K562 (cell line): ENCODE data around the gene NECAB2. TPM values are rescaled to one million over a fixed set of nuclear protein-coding genes. Genes with fewer than 3 reads are reported as not detected.
A peak's percentile ranks its signal among the peaks of the same experiment; 100 is the strongest.

Source experiments
- ATAC-seq: fragments of 200-7000 bp; cut with Tn5 transposase; 3 replicates; pipeline ENCODE4 v1.9.1; 2020; ENCODE audit warnings: moderate library complexity
- BruUV-seq: library from RNA; stranded (reverse); fragments of 400-500 nt; replicated peaks from 2 replicates; lab custom pipeline; 2021; lab: Mats Ljungman, UMichigan
- CTCF ChIA-PET: fragments of 300-600 bp; formaldehyde crosslinking; extraction: SDS; loops from one replicate; lab custom pipeline; 2021; ENCODE audit warnings: low intra/inter-chr PET ratio; lab: Yijun Ruan, JAX
- POLR2A ChIA-PET: fragments of 300-600, 350-650 bp; sonication (Branson Sonifier 250); formaldehyde crosslinking; extraction: SDS; loops from one replicate; lab custom pipeline; 2021; ENCODE audit warnings: antibody characterized with exemption, inconsistent platforms; lab: Yijun Ruan, JAX
- DNase-seq, 4 experiments: peaks; one replicate each; pipeline versions ENCODE4 v3.0.0 to v3.0.0-alpha.2; 2011 to 2018; ENCODE audit warnings: low spot score in 3 of 4, mixed read lengths in 3 of 4; ENCODE audit errors: extremely low read depth in 1 of 4
- FAIRE-seq: peaks from 2 replicates; lab custom pipeline; 2011; peaks lifted over from hg19 to GRCh38; lab: Jason Lieb, UNC
- H2AFZ ChIP-seq: 2 replicates; pipeline ENCODE4 v1.6.0; 2011; ENCODE audit warnings: low read depth, low read length, control low read depth, inconsistent platforms
- H3K27ac ChIP-seq: fragments of 200-600 bp; 3 replicates; pipeline ENCODE4 v1.8.0; 2011; ENCODE audit warnings: low read depth, mild to moderate bottlenecking, control low read depth, inconsistent platforms, low read length, moderate library complexity, mixed read lengths; ENCODE audit errors: extremely low read depth
- H3K27me3 ChIP-seq, 2 experiments: fragments of 300-600 bp in 1 of 2; 2 replicates in 1 of 2; 3 replicates in 1 of 2; pipeline versions ENCODE4 v1.6.0 to v1.8.0; 2011; ENCODE audit warnings: inconsistent platforms in 2 of 2, low read length in 2 of 2, mild to moderate bottlenecking in 1 of 2, mixed read lengths in 1 of 2, moderate library complexity in 1 of 2; ENCODE audit not compliant: control insufficient read depth in 2 of 2, insufficient read depth in 2 of 2
- H3K36me3 ChIP-seq: fragments of 300-600 bp; 3 replicates; pipeline ENCODE4 v1.8.0; 2011; ENCODE audit warnings: mild to moderate bottlenecking, low read length, inconsistent platforms; ENCODE audit not compliant: control insufficient read depth, insufficient read depth
- H3K4me1 ChIP-seq, 2 experiments: fragments of 200-600 bp in 1 of 2; replicated peaks in 1 of 2; 2 replicates in 1 of 2; 3 replicates in 1 of 2; pipeline versions ENCODE4 v1.5.1 to v1.8.0; 2011; ENCODE audit warnings: inconsistent platforms in 2 of 2, low read length in 2 of 2, mild to moderate bottlenecking in 1 of 2, mixed read lengths in 1 of 2, moderate library complexity in 1 of 2; ENCODE audit not compliant: control insufficient read depth in 2 of 2, insufficient read depth in 2 of 2
- H3K4me2 ChIP-seq: 2 replicates; pipeline ENCODE4 v1.6.1; 2011; ENCODE audit warnings: low read length, control low read depth, inconsistent platforms, mixed read lengths; ENCODE audit not compliant: insufficient read depth
- H3K4me3 ChIP-seq: fragments of 200-600 bp; sonication (generic), shearing (Covaris generic); 2 replicates; pipeline ENCODE4 v1.5.1; 2016; ENCODE audit warnings: control low read depth, inconsistent platforms
- H3K79me2 ChIP-seq: fragments of 200-600 bp; 3 replicates; pipeline ENCODE4 v1.8.0; 2011; ENCODE audit warnings: low read length, inconsistent platforms; ENCODE audit not compliant: control insufficient read depth, insufficient read depth
- H3K9ac ChIP-seq, 2 experiments: 2 replicates each; pipeline versions ENCODE4 v1.6.0 to v1.6.1; 2011; ENCODE audit warnings: low read depth in 2 of 2, low read length in 2 of 2, control low read depth in 1 of 2, inconsistent platforms in 1 of 2, mild to moderate bottlenecking in 1 of 2, mixed read lengths in 1 of 2; ENCODE audit not compliant: insufficient read depth in 1 of 2
- H3K9me1 ChIP-seq: one replicate; pipeline ENCODE4 v1.6.0; 2011; ENCODE audit warnings: inconsistent platforms, mild to moderate bottlenecking, low read length, moderate library complexity; ENCODE audit not compliant: control insufficient read depth, insufficient read depth
- H3K9me3 ChIP-seq: replicated peaks from 2 replicates; pipeline ENCODE4 v1.5.1; 2011; ENCODE audit warnings: low read depth, low read length, inconsistent platforms; ENCODE audit not compliant: control insufficient read depth, insufficient read depth
- H4K20me1 ChIP-seq: replicated peaks from 2 replicates; pipeline ENCODE4 v1.6.1; 2011; ENCODE audit warnings: low read length, inconsistent platforms, mixed read lengths; ENCODE audit not compliant: control insufficient read depth, insufficient read depth
- POLR2G ChIP-seq: fragments of 200-400 bp; formaldehyde crosslinking; IDR thresholded peaks from 2 replicates; pipeline ENCODE4 v1.6.1; 2017; ENCODE audit warnings: low read depth, mild to moderate bottlenecking, antibody characterized with exemption, low read length, moderate library complexity
- PTRF ChIP-seq: fragments of 450-650 bp; IDR thresholded peaks from 2 replicates; pipeline ENCODE4 v1.6.1; 2016; ENCODE audit warnings: mild to moderate bottlenecking, missing genetic modification characterization, missing compliant biosample characterization
- REST ChIP-seq, 2 experiments: fragments of 450-650 bp; formaldehyde crosslinking in 1 of 2; IDR thresholded peaks; 2 replicates each; pipeline versions ENCODE4 v1.4.0 to v1.6.1; 2014 to 2020; ENCODE audit warnings: mild to moderate bottlenecking in 2 of 2, borderline replicate concordance in 1 of 2, low read depth in 1 of 2
- ZNF592 ChIP-seq: fragments of 450-650 bp; IDR thresholded peaks from 2 replicates; pipeline ENCODE4 v1.6.1; 2017; ENCODE audit warnings: antibody characterized with exemption, mild to moderate bottlenecking
- WGBS: fragments of 100-300 bp; shearing (Covaris generic); methylation state at CpG from one replicate; pipeline ENCODE4 v1.1.6; 2016; ENCODE audit warnings: low coverage, mixed read lengths; ENCODE audit not compliant: insufficient coverage; ENCODE audit errors: missing lambda C conversion rate; 5-methylcytosine and 5-hydroxymethylcytosine counted together
- in situ Hi-C: fragments of 300-500 bp; cut with MboI; formaldehyde crosslinking; loops from 4 replicates; pipeline ENCODE4 v1.15.0; 2018; ENCODE audit warnings: inconsistent platforms, mixed read lengths
- intact Hi-C: fragments of 100-400 bp; cut with micrococcal nuclease; formaldehyde crosslinking; loops from 2 replicates; pipeline ENCODE4 v1.14.2; 2022
- polyA plus RNA-seq, 8 experiments: library from polyadenylated mRNA; depleted of rRNA in 4 of 8; stranded (reverse) in 5 of 8; unstranded in 3 of 8; fragments of >200 nt; fragmentation: Nextera tagmentation in 2 of 8; fragmentation: Illumina TruSeq in 1 of 8; extraction: Ambion mirVana in 2 of 8; extraction: Trizol in 1 of 8; gene quantifications; 2 replicates each; pipeline versions ENCODE4 v1.2.1 to v1.2.3, GENCODE V29; 2011 to 2014; ENCODE audit warnings: inconsistent platforms in 1 of 8, missing spikeins in 1 of 8
- total RNA-seq, 7 experiments: library from RNA; depleted of rRNA in 6 of 7; stranded (reverse); fragments of >200 nt in 6 of 7; fragmentation: Illumina TruSeq in 2 of 7; extraction: Trizol in 2 of 7; gene quantifications; 2 replicates each; pipeline versions ENCODE4 v1.2.1 to v1.2.3, GENCODE V29; 2011 to 2021; ENCODE audit warnings: low replicate concordance in 1 of 7
- TF ChIP-seq, protein P1 (sequence below): sonication (generic); formaldehyde crosslinking; IDR thresholded peaks from 2 replicates; pipeline ENCODE4 v1.8.1; 2023; ENCODE audit warnings: mild to moderate bottlenecking, missing genetic modification reagents

The NECAB2 gene
- total and polyA plus RNA-seq, 9 of the 15 experiments (the other 6 are each of a cell fraction or from before 2014, with no cell fraction given) = 0.03 to 0.28 TPM; not detected in 7

GRCh38 chr16:83965444-83966152, 2.4 kb upstream of the NECAB2 start:
- Histone ChIP-seq H3K9me1 (no peaks in the 10 kb centered on the region), H3K27me3 (peaks cover 0 to 10% of the 10 kb centered on the region in 2 experiments; a peak in 2 of 5 replicates), H3K4me1 (peaks cover 0 to 31% of the 10 kb centered on the region in 2 experiments; a peak in 1 of 5 replicates), H3K36me3 (no peaks in the 10 kb centered on the region), H4K20me1 (peaks cover 7% of the 10 kb centered on the region; the same call in 1 of the 2 replicates), H3K4me2 (no peak overlapping the region), H3K4me3 (no peak overlapping the region), H3K9ac (no peak overlapping the region), H3K27ac (no peak overlapping the region), H3K79me2 (no peaks in the 10 kb centered on the region), H2AFZ (no peak overlapping the region), H3K9me3 (no peaks in the 10 kb centered on the region)
- BruUV-seq = no TSS peak
- ATAC-seq (no peak), DNase-seq (no peak), FAIRE-seq (no peak)
- 66% methylated on average over 29 of the region's 36 CpGs for WGBS
- ChIA-PET CTCF (interaction anchor here (0.7 kb wide), 1 partner anchor 139 kb away, joined by 5 read pairs; no protein-coding TSS in a partner anchor), POLR2A (interaction anchor here (3.7 kb wide), 1 partner anchor 11 kb away, joined by 22 read pairs; the partner anchor contains the start of gene OSGIN1)
- in situ Hi-C loops = no loop called here
- intact Hi-C loops = no loop called here
- TF ChIP-seq, protein P1, sequence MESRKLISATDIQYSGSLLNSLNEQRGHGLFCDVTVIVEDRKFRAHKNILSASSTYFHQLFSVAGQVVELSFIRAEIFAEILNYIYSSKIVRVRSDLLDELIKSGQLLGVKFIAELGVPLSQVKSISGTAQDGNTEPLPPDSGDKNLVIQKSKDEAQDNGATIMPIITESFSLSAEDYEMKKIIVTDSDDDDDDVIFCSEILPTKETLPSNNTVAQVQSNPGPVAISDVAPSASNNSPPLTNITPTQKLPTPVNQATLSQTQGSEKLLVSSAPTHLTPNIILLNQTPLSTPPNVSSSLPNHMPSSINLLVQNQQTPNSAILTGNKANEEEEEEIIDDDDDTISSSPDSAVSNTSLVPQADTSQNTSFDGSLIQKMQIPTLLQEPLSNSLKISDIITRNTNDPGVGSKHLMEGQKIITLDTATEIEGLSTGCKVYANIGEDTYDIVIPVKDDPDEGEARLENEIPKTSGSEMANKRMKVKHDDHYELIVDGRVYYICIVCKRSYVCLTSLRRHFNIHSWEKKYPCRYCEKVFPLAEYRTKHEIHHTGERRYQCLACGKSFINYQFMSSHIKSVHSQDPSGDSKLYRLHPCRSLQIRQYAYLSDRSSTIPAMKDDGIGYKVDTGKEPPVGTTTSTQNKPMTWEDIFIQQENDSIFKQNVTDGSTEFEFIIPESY = peak; percentile 21; the same call in 1 of the 2 replicates
- TF ChIP-seq POLR2G = 0 out of 2 replicates have a peak, but pooled peaks have one; percentile 40
- no peak for TF ChIP-seq REST (IDR thresholded peaks at IDR 0.05; ENCODE audit: borderline replicate concordance)
- no peak for TF ChIP-seq REST (CRISPR knock-in tag; IDR thresholded peaks at IDR 0.05; ENCODE audit: low read depth)
- TF ChIP-seq ZNF592 = no peak
- no peak for TF ChIP-seq PTRF
